Measurements from ENCODE around the gene PTPA. TPM values are rescaled to one million over a fixed set of nuclear protein-coding genes. Genes with fewer than 3 reads are reported as not detected.

PTPA gene
- polyA plus RNA-seq, 4 donors, result 50.8 to 113 (median 60.8) TPM

GRCh38 chr9:129101279-129101678, 9.9 kb upstream of the PTPA start:
- Histone ChIP-seq H3K27ac (ENCODE audit: low read depth in 1 of 3, low read length in 2 of 3) (no peak overlapping the region), H3K9me3 (ENCODE audit: control insufficient read depth in 2 of 2, insufficient read depth in 1 of 2, low read depth in 1 of 2, low read length in 1 of 2) (no peaks in the 10 kb centered on the region), H3K36me3 (ENCODE audit: control insufficient read depth in 3 of 3, insufficient read depth in 2 of 3, low read depth in 1 of 3, low read length in 3 of 3) (peaks cover 4 to 78% (median 6%) of the 10 kb centered on the region in 3 donors), H3K27me3 (ENCODE audit: control insufficient read depth in 3 of 3, insufficient read depth in 3 of 3, low read length in 3 of 3) (no peaks in the 10 kb centered on the region), H3K4me3 (ENCODE audit: low read depth in 1 of 3, low read length in 3 of 3) (no peak overlapping the region), H3K4me1 (ENCODE audit: control insufficient read depth in 3 of 3, insufficient read depth in 2 of 3, low read depth in 1 of 3, low read length in 2 of 3) (no peaks in the 10 kb centered on the region)
- FAIRE-seq, result no peak
- WGBS, 3 donors, result 85 to 96% (median 92%) methylated on average over 7 of the region's 7 CpGs
- DNase-seq, result no peak

GRCh38 chr9:129102095-129102525, 9.1 kb upstream of the PTPA start:
- Histone ChIP-seq H3K4me3 (ENCODE audit: low read depth in 1 of 3, low read length in 3 of 3) (no peak overlapping the region), H3K27ac (ENCODE audit: low read depth in 1 of 3, low read length in 2 of 3) (no peak overlapping the region), H3K36me3 (ENCODE audit: control insufficient read depth in 3 of 3, insufficient read depth in 2 of 3, low read depth in 1 of 3, low read length in 3 of 3) (peaks cover 4 to 79% (median 4%) of the 10 kb centered on the region in 3 donors), H3K9me3 (ENCODE audit: control insufficient read depth in 2 of 2, insufficient read depth in 1 of 2, low read depth in 1 of 2, low read length in 1 of 2) (no peaks in the 10 kb centered on the region), H3K4me1 (ENCODE audit: control insufficient read depth in 3 of 3, insufficient read depth in 2 of 3, low read depth in 1 of 3, low read length in 2 of 3) (peaks cover 0 to 5% (median 0%) of the 10 kb centered on the region in 3 donors), H3K27me3 (ENCODE audit: control insufficient read depth in 3 of 3, insufficient read depth in 3 of 3, low read length in 3 of 3) (no peaks in the 10 kb centered on the region)
- no peak for DNase-seq
- no peak for FAIRE-seq
- WGBS, 3 donors, result 81 to 91% (median 87%) methylated on average over 13 of the region's 13 CpGs

GRCh38 chr9:129102791-129103594, 8.2 kb upstream of the PTPA start:
- DNase-seq (peak; percentile 56 to 72), FAIRE-seq (no peak)
- H3K27me3 ChIP-seq (ENCODE audit: control insufficient read depth in 3 of 3, insufficient read depth in 3 of 3, low read length in 3 of 3), result no peaks in the 10 kb centered on the region
- no peak overlapping the region for H3K4me3 ChIP-seq (ENCODE audit: low read depth in 1 of 3, low read length in 3 of 3)
- WGBS, 3 donors, result 39 to 56% (median 45%) methylated on average over 14 of the region's 14 CpGs
- peaks cover 0 to 5% (median 0%) of the 10 kb centered on the region in 3 donors for H3K4me1 ChIP-seq (ENCODE audit: control insufficient read depth in 3 of 3, insufficient read depth in 2 of 3, low read depth in 1 of 3, low read length in 2 of 3)
- no peak overlapping the region for H3K27ac ChIP-seq (ENCODE audit: low read depth in 1 of 3, low read length in 2 of 3)
- H3K9me3 ChIP-seq (ENCODE audit: control insufficient read depth in 2 of 2, insufficient read depth in 1 of 2, low read depth in 1 of 2, low read length in 1 of 2), result no peaks in the 10 kb centered on the region
- peaks cover 2 to 80% (median 3%) of the 10 kb centered on the region in 3 donors for H3K36me3 ChIP-seq (ENCODE audit: control insufficient read depth in 3 of 3, insufficient read depth in 2 of 3, low read depth in 1 of 3, low read length in 3 of 3)

GRCh38 chr9:129103595-129103965, 7.6 kb upstream of the PTPA start:
- H3K36me3 ChIP-seq (ENCODE audit: control insufficient read depth in 3 of 3, insufficient read depth in 2 of 3, low read depth in 1 of 3, low read length in 3 of 3), result peaks cover 2 to 80% (median 2%) of the 10 kb centered on the region in 3 donors

GRCh38 chr9:129104051-129104450, 7.2 kb upstream of the PTPA start:
- WGBS, 3 donors, result 78 to 91% (median 89%) methylated on average over 11 of the region's 11 CpGs
- no peaks in the 10 kb centered on the region for H3K9me3 ChIP-seq (ENCODE audit: control insufficient read depth in 2 of 2, insufficient read depth in 1 of 2, low read depth in 1 of 2, low read length in 1 of 2)
- no peak overlapping the region for H3K27ac ChIP-seq (ENCODE audit: low read depth in 1 of 3, low read length in 2 of 3)
- peaks cover 2 to 82% (median 2%) of the 10 kb centered on the region in 3 donors for H3K36me3 ChIP-seq (ENCODE audit: control insufficient read depth in 3 of 3, insufficient read depth in 2 of 3, low read depth in 1 of 3, low read length in 3 of 3)
- no peak for FAIRE-seq
- H3K4me3 ChIP-seq (ENCODE audit: low read depth in 1 of 3, low read length in 3 of 3), result no peak overlapping the region
- H3K4me1 ChIP-seq (ENCODE audit: control insufficient read depth in 3 of 3, insufficient read depth in 2 of 3, low read depth in 1 of 3, low read length in 2 of 3), result peaks cover 0 to 14% (median 0%) of the 10 kb centered on the region in 3 donors
- H3K27me3 ChIP-seq (ENCODE audit: control insufficient read depth in 3 of 3, insufficient read depth in 3 of 3, low read length in 3 of 3), result no peaks in the 10 kb centered on the region
- DNase-seq, result no peak

More at GRCh38 chr9:129103595-129103965, 7.6 kb upstream of the PTPA start:
- DNase-seq (no peak), FAIRE-seq (no peak)
- H3K9me3 ChIP-seq (ENCODE audit: control insufficient read depth in 2 of 2, insufficient read depth in 1 of 2, low read depth in 1 of 2, low read length in 1 of 2), result no peaks in the 10 kb centered on the region
- H3K4me3 ChIP-seq (ENCODE audit: low read depth in 1 of 3, low read length in 3 of 3), result no peak overlapping the region
- no peaks in the 10 kb centered on the region for H3K27me3 ChIP-seq (ENCODE audit: control insufficient read depth in 3 of 3, insufficient read depth in 3 of 3, low read length in 3 of 3)
- H3K27ac ChIP-seq (ENCODE audit: low read depth in 1 of 3, low read length in 2 of 3), result no peak overlapping the region
- 64 to 87% (median 82%) methylated on average over 4 of the region's 4 CpGs for WGBS, 3 donors
- H3K4me1 ChIP-seq (ENCODE audit: control insufficient read depth in 3 of 3, insufficient read depth in 2 of 3, low read depth in 1 of 3, low read length in 2 of 3), result peaks cover 0 to 9% (median 0%) of the 10 kb centered on the region in 3 donors

- Histone ChIP-seq H3K4me3 (ENCODE audit: low read depth in 1 of 3, low read length in 3 of 3) (no peak overlapping the region), H3K36me3 (ENCODE audit: control insufficient read depth in 3 of 3, insufficient read depth in 2 of 3, low read depth in 1 of 3, low read length in 3 of 3) (peaks cover 0 to 68% (median 2%) of the 10 kb centered on the region in 3 donors), H3K27me3 (ENCODE audit: control insufficient read depth in 3 of 3, insufficient read depth in 3 of 3, low read length in 3 of 3) (no peaks in the 10 kb centered on the region), H3K9me3 (ENCODE audit: control insufficient read depth in 2 of 2, insufficient read depth in 1 of 2, low read depth in 1 of 2, low read length in 1 of 2) (no peaks in the 10 kb centered on the region), H3K4me1 (ENCODE audit: control insufficient read depth in 3 of 3, insufficient read depth in 2 of 3, low read depth in 1 of 3, low read length in 2 of 3) (peaks cover 0 to 23% (median 0%) of the 10 kb centered on the region in 3 donors), H3K27ac (ENCODE audit: low read depth in 1 of 3, low read length in 2 of 3) (no peak overlapping the region)
- WGBS, 3 donors, result 80 to 89% (median 84%) methylated on average over 13 to 17 of the region's 17 CpGs
- no peak for DNase-seq
- FAIRE-seq, result no peak
Measured at GRCh38 chr9:129105857-129106694, 5.1 kb upstream of the PTPA start.

- DNase-seq (no peak), FAIRE-seq (no peak)
- H3K4me3 ChIP-seq (ENCODE audit: low read depth in 1 of 3, low read length in 3 of 3), result no peak overlapping the region
- H3K9me3 ChIP-seq (ENCODE audit: control insufficient read depth in 2 of 2, insufficient read depth in 1 of 2, low read depth in 1 of 2, low read length in 1 of 2), result no peaks in the 10 kb centered on the region
- H3K27me3 ChIP-seq (ENCODE audit: control insufficient read depth in 3 of 3, insufficient read depth in 3 of 3, low read length in 3 of 3), result no peaks in the 10 kb centered on the region
- peaks cover 0 to 24% (median 0%) of the 10 kb centered on the region in 3 donors for H3K4me1 ChIP-seq (ENCODE audit: control insufficient read depth in 3 of 3, insufficient read depth in 2 of 3, low read depth in 1 of 3, low read length in 2 of 3)
- H3K36me3 ChIP-seq (ENCODE audit: control insufficient read depth in 3 of 3, insufficient read depth in 2 of 3, low read depth in 1 of 3, low read length in 3 of 3), result peaks cover 0 to 53% (median 0%) of the 10 kb centered on the region in 3 donors
- H3K27ac ChIP-seq (ENCODE audit: low read depth in 1 of 3, low read length in 2 of 3), result no peak overlapping the region
- WGBS, 3 donors, result 90 to 94% (median 93%) methylated on average over 13 of the region's 13 CpGs
Measured at GRCh38 chr9:129107651-129108050, 3.6 kb upstream of the PTPA start.

- H3K27ac ChIP-seq (ENCODE audit: low read depth in 1 of 3, low read length in 2 of 3), result no peak overlapping the region
- FAIRE-seq, result no peak
- WGBS, 3 donors, result 44 to 77% (median 66%) methylated on average over 12 to 13 of the region's 13 CpGs
- H3K9me3 ChIP-seq (ENCODE audit: control insufficient read depth in 2 of 2, insufficient read depth in 1 of 2, low read depth in 1 of 2, low read length in 1 of 2), result no peaks in the 10 kb centered on the region
- H3K4me1 ChIP-seq (ENCODE audit: control insufficient read depth in 3 of 3, insufficient read depth in 2 of 3, low read depth in 1 of 3, low read length in 2 of 3), result peaks cover 0 to 24% (median 0%) of the 10 kb centered on the region in 3 donors
- H3K4me3 ChIP-seq (ENCODE audit: low read depth in 1 of 3, low read length in 3 of 3), result peak overlapping the region in 1 of 3 donors; percentile 76
- H3K36me3 ChIP-seq (ENCODE audit: control insufficient read depth in 3 of 3, insufficient read depth in 2 of 3, low read depth in 1 of 3, low read length in 3 of 3), result peaks cover 0 to 48% (median 0%) of the 10 kb centered on the region in 3 donors
- no peaks in the 10 kb centered on the region for H3K27me3 ChIP-seq (ENCODE audit: control insufficient read depth in 3 of 3, insufficient read depth in 3 of 3, low read length in 3 of 3)
- DNase-seq, result no peak
Measured at GRCh38 chr9:129108083-129108804, 3.0 kb upstream of the PTPA start.

All from small intestine (tissue), 7 donors.